ENCODE data around the gene USP36.

USP36 gene

DNA sequence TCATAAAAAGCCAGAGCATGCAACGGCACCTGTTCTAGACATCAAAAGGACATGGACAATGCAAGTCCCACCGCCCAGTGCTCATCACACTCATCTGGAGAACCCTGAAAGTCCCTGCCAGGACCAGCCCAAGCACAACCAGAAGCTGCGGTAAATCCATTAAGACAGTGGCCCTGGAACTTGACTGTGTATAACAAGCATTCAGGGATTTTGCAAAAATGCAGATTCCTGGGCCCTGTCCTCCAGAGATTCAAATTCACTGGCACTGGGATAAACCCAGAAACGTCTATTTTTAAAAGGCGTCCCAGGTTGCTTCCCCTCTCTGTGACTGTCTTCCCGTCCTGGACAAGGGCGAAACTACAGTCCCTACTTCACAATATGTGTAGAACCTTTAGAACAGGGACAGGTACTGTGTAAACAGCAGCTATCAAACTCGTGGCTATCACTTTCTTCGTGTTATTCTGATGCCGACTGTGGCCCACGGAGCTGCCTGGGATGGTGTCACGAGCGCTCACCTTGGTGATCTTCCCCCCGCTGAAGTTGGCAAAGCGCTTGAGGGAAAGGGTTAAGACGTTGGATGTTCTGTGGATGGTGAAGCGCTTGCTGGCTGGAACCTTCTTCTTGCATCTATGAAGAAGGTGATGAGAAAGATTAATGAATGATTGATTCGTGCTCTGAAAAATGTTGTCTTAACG lies 22.3 kb downstream of the USP36 start:
- no peak overlapping the region for H3K4me2 ChIP-seq (ENCODE audit: low read length)
- H3K27me3 ChIP-seq (ENCODE audit: control insufficient read depth, low read length): no peaks in the 10 kb centered on the region
- H3K9me2 ChIP-seq (replicated peaks; ENCODE audit: control insufficient read depth, low read length): no peaks in the 10 kb centered on the region
- peaks cover 92% of the 10 kb centered on the region for H3K36me3 ChIP-seq (ENCODE audit: control insufficient read depth, low read length)
- TF ChIP-seq, protein P1, sequence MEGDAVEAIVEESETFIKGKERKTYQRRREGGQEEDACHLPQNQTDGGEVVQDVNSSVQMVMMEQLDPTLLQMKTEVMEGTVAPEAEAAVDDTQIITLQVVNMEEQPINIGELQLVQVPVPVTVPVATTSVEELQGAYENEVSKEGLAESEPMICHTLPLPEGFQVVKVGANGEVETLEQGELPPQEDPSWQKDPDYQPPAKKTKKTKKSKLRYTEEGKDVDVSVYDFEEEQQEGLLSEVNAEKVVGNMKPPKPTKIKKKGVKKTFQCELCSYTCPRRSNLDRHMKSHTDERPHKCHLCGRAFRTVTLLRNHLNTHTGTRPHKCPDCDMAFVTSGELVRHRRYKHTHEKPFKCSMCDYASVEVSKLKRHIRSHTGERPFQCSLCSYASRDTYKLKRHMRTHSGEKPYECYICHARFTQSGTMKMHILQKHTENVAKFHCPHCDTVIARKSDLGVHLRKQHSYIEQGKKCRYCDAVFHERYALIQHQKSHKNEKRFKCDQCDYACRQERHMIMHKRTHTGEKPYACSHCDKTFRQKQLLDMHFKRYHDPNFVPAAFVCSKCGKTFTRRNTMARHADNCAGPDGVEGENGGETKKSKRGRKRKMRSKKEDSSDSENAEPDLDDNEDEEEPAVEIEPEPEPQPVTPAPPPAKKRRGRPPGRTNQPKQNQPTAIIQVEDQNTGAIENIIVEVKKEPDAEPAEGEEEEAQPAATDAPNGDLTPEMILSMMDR (IDR thresholded peaks at IDR 0.05; ENCODE audit: low read depth, low read length, poor library complexity, severe bottlenecking): no peak
- no peak for TF ChIP-seq EZH2phosphoT487 (IDR thresholded peaks at IDR 0.05; ENCODE audit: borderline replicate concordance, low read length)
- H4K20me1 ChIP-seq (ENCODE audit: control insufficient read depth, insufficient read depth, low read depth, low read length): no peaks in the 10 kb centered on the region
- H3F3A ChIP-seq (ENCODE audit: control insufficient read depth, insufficient read depth): no peaks in the 10 kb centered on the region
- H3K4me1 ChIP-seq (ENCODE audit: control insufficient read depth, low read length): no peaks in the 10 kb centered on the region
- H3K27ac ChIP-seq (ENCODE audit: low read depth, low read length): no peak overlapping the region
- H3K4me3 ChIP-seq (ENCODE audit: low read length): no peak overlapping the region
- H3K79me2 ChIP-seq (ENCODE audit: control insufficient read depth, low read length): peaks cover 4% of the 10 kb centered on the region
- H3K9me3 ChIP-seq (ENCODE audit: control insufficient read depth, insufficient read depth, low read length): no peaks in the 10 kb centered on the region

DNA sequence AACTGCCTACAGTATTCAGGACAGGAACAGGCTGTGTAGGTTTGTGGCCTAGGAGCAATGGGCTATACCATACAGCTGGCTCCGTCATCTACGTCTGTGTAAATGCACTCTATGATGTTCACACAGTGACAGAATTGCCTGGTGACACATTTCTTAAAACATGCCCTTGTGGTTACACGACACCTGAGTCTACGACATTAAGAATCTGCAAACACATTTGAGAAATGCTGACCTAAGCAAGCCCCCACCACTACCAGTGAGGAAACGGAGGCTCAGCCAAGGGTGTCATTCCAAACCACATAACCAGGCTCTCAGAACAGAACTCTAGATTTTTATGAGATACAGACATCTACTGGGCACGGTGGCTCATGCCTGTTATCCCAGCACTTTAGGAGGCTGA lies 23.5 kb downstream of the USP36 start:
- Histone ChIP-seq H3F3A (ENCODE audit: control insufficient read depth, insufficient read depth) (no peaks in the 10 kb centered on the region), H3K4me1 (ENCODE audit: control insufficient read depth, low read length) (no peaks in the 10 kb centered on the region), H3K79me2 (ENCODE audit: control insufficient read depth, low read length) (peaks cover 4% of the 10 kb centered on the region), H3K9me3 (ENCODE audit: control insufficient read depth, insufficient read depth, low read length) (no peaks in the 10 kb centered on the region), H3K27me3 (ENCODE audit: control insufficient read depth, low read length) (no peaks in the 10 kb centered on the region), H3K9me2 (replicated peaks; ENCODE audit: control insufficient read depth, low read length) (no peaks in the 10 kb centered on the region), H3K36me3 (ENCODE audit: control insufficient read depth, low read length) (peaks cover 93% of the 10 kb centered on the region), H4K20me1 (ENCODE audit: control insufficient read depth, insufficient read depth, low read depth, low read length) (no peaks in the 10 kb centered on the region), H3K27ac (ENCODE audit: low read depth, low read length) (no peak overlapping the region), H3K4me2 (ENCODE audit: low read length) (no peak overlapping the region), H3K4me3 (ENCODE audit: low read length) (no peak overlapping the region)
- TF ChIP-seq, protein P1 (IDR thresholded peaks at IDR 0.05; ENCODE audit: low read depth, low read length, poor library complexity, severe bottlenecking): no peak
- no peak for TF ChIP-seq EZH2phosphoT487 (IDR thresholded peaks at IDR 0.05; ENCODE audit: borderline replicate concordance, low read length)

DNA sequence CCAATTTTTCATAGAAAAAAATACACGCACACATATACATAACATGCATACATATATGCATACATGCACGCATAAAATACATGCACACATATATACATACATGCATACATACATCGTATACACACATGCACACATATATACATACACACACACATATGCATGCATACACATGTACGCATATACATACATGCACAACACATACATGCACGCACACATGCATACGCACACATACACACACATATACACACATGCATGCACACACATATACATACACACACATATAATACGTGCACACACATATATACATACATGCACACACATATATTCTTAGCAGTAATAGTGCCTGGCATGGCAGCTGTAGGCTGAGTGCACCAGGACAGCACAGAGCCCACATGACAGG lies 24.9 kb downstream of the USP36 start:
- Histone ChIP-seq H3K27ac (ENCODE audit: low read depth, low read length) (no peak overlapping the region), H3K4me3 (ENCODE audit: low read length) (no peak overlapping the region), H3K36me3 (ENCODE audit: control insufficient read depth, low read length) (peaks cover 96% of the 10 kb centered on the region), H3K27me3 (ENCODE audit: control insufficient read depth, low read length) (no peaks in the 10 kb centered on the region), H3F3A (ENCODE audit: control insufficient read depth, insufficient read depth) (no peaks in the 10 kb centered on the region), H3K79me2 (ENCODE audit: control insufficient read depth, low read length) (peaks cover 4% of the 10 kb centered on the region), H4K20me1 (ENCODE audit: control insufficient read depth, insufficient read depth, low read depth, low read length) (no peaks in the 10 kb centered on the region), H3K4me1 (ENCODE audit: control insufficient read depth, low read length) (no peaks in the 10 kb centered on the region), H3K4me2 (ENCODE audit: low read length) (no peak overlapping the region), H3K9me3 (ENCODE audit: control insufficient read depth, insufficient read depth, low read length) (no peaks in the 10 kb centered on the region), H3K9me2 (replicated peaks; ENCODE audit: control insufficient read depth, low read length) (no peaks in the 10 kb centered on the region)
- TF ChIP-seq EZH2phosphoT487 (IDR thresholded peaks at IDR 0.05; ENCODE audit: borderline replicate concordance, low read length): no peak

DNA sequence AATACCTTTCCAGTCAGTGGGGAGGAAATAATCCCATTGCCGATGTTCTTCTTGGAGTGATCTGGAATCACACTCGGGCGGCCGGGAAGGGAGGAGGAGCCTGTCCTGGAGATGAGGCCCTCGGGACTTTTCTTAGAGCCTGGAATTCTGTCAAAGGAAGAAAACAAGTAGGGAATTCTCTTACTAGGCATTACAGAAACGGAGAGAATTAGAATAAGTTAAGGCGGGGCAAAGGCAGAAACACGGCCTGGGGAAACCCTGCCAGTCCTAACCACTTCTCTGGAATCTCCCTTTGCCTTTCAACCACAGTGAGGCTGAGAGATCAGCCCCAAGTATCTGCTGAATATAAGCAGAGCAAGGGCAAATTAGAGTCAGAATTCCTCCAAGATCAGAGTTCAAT lies 27.8 kb downstream of the USP36 start:
- TF ChIP-seq, protein P1 (IDR thresholded peaks at IDR 0.05; ENCODE audit: low read depth, low read length, poor library complexity, severe bottlenecking): no peak
- TF ChIP-seq EZH2phosphoT487 (IDR thresholded peaks at IDR 0.05; ENCODE audit: borderline replicate concordance, low read length): no peak
- H4K20me1 ChIP-seq (ENCODE audit: control insufficient read depth, insufficient read depth, low read depth, low read length): no peaks in the 10 kb centered on the region
- H3K79me2 ChIP-seq (ENCODE audit: control insufficient read depth, low read length): peaks cover 4% of the 10 kb centered on the region
- no peaks in the 10 kb centered on the region for H3K9me3 ChIP-seq (ENCODE audit: control insufficient read depth, insufficient read depth, low read length)
- no peaks in the 10 kb centered on the region for H3K4me1 ChIP-seq (ENCODE audit: control insufficient read depth, low read length)
- H3K4me2 ChIP-seq (ENCODE audit: low read length): no peak overlapping the region
- H3K9me2 ChIP-seq (replicated peaks; ENCODE audit: control insufficient read depth, low read length): no peaks in the 10 kb centered on the region
- no peak overlapping the region for H3K4me3 ChIP-seq (ENCODE audit: low read length)
- no peaks in the 10 kb centered on the region for H3F3A ChIP-seq (ENCODE audit: control insufficient read depth, insufficient read depth)
- no peaks in the 10 kb centered on the region for H3K27me3 ChIP-seq (ENCODE audit: control insufficient read depth, low read length)
- peaks cover 95% of the 10 kb centered on the region for H3K36me3 ChIP-seq (ENCODE audit: control insufficient read depth, low read length)
- H3K27ac ChIP-seq (ENCODE audit: low read depth, low read length): no peak overlapping the region
